T47D (cell line): ENCODE data around the gene TOMM20.

Experiments
- DNase-seq, 2 experiments: peaks; one replicate each; pipeline versions ENCODE4 v3.0.0 to v3.0.0-alpha.2; 2011 to 2012; ENCODE audit warnings: low read depth in 1 of 2, low spot score in 1 of 2
- JUND ChIP-seq: IDR thresholded peaks from 2 replicates; pipeline ENCODE4 v1.6.1; 2012; ENCODE audit warnings: low read depth
- in situ Hi-C: cut with HindIII; loops from 2 replicates; pipeline ENCODE4 v1.10.0; 2016; ENCODE audit warnings: low sequenced_read_pairs, low pct_unique_long_range_greater_than_20kb

TOMM20 gene

GRCh38 chr1:235079443-235080296 is 49.0 kb downstream of the TOMM20 start:
- DNase-seq, result peak in 1 of 2 experiments; percentile 83
- TF ChIP-seq JUND, result no peak
- in situ Hi-C loops, result loop anchor here (25.0 kb wide), 1 partner anchor 592 kb away; the partner anchor contains the start of gene TARBP1

GRCh38 chr1:235078480-235079381 is 49.9 kb downstream of the TOMM20 start:
- DNase-seq, result peak in 1 of 2 experiments; percentile 31
- TF ChIP-seq JUND, result no peak
- in situ Hi-C loops, result loop anchor here (25.0 kb wide), 1 partner anchor 591 kb away; the partner anchor contains the start of gene TARBP1

- in situ Hi-C loops, result loop anchor here (25.0 kb wide), 1 partner anchor 591 kb away; the partner anchor contains the start of gene TARBP1
- TF ChIP-seq JUND, result no peak
- peak in 1 of 2 experiments; percentile 20 for DNase-seq
These were observed 50.8 kb downstream of the TOMM20 start for GRCh38 chr1:235077571-235078479.

- no peak for TF ChIP-seq JUND
- in situ Hi-C loops, result loop anchor here (25.0 kb wide), 1 partner anchor 590 kb away; the partner anchor contains the start of gene TARBP1
- no peak for DNase-seq
These were observed 51.5 kb downstream of the TOMM20 start for GRCh38 chr1:235077163-235077540.

GRCh38 chr1:235076504-235077162 is 52.0 kb downstream of the TOMM20 start:
- DNase-seq, result no peak
- in situ Hi-C loops, result loop anchor here (25.0 kb wide), 1 partner anchor 589 kb away; the partner anchor contains the start of gene TARBP1

GRCh38 chr1:235075777-235076308 is 52.8 kb downstream of the TOMM20 start:
- in situ Hi-C loops, result loop anchor here (25.0 kb wide), 1 partner anchor 589 kb away; the partner anchor contains the start of gene TARBP1
- DNase-seq, result peak in 1 of 2 experiments; percentile 63
- TF ChIP-seq JUND, result no peak

More at GRCh38 chr1:235076504-235077162, 52.0 kb downstream of the TOMM20 start:
- TF ChIP-seq JUND, result no peak

GRCh38 chr1:235075048-235075776 is 53.4 kb downstream of the TOMM20 start:
- TF ChIP-seq JUND, result no peak
- in situ Hi-C loops, result loop anchor here (25.0 kb wide), 1 partner anchor 588 kb away; the partner anchor contains the start of gene TARBP1
- DNase-seq, result peak in 1 of 2 experiments; percentile 63

- no peak for TF ChIP-seq JUND
- in situ Hi-C loops, result loop anchor here (25.0 kb wide), 1 partner anchor 587 kb away; the partner anchor contains the start of gene TARBP1
- DNase-seq, result peak in 1 of 2 experiments; percentile 84
These were observed 54.1 kb downstream of the TOMM20 start for GRCh38 chr1:235074523-235075047.

- peak in 1 of 2 experiments; percentile 98 for DNase-seq
- TF ChIP-seq JUND, result no peak
- in situ Hi-C loops, result no loop called here
These were observed 54.6 kb downstream of the TOMM20 start for GRCh38 chr1:235073968-235074522.
